SK-N-SH (cell line): ENCODE results near the gene SLC35G1.

Experiments
- CTCF ChIP-seq: fragments of 200-600 bp; sonication (generic); IDR thresholded peaks from 2 replicates; pipeline ENCODE4 v1.6.1; 2017; ENCODE audit warnings: antibody characterized with exemption, mild to moderate bottlenecking, moderate library complexity
- EP300 ChIP-seq, 2 experiments: IDR thresholded peaks; 2 replicates each; pipeline versions ENCODE4 v1.4.0 to v1.6.1; 2012; ENCODE audit warnings: borderline replicate concordance in 1 of 2, low read depth in 1 of 2, low read length in 1 of 2
- GABPA ChIP-seq: IDR thresholded peaks from 2 replicates; pipeline ENCODE4 v1.4.0; 2012; ENCODE audit warnings: low read depth, mild to moderate bottlenecking
- NFIC ChIP-seq: IDR thresholded peaks from 2 replicates; pipeline ENCODE4 v1.4.0; 2012; ENCODE audit warnings: borderline replicate concordance
- RAD21 ChIP-seq: IDR thresholded peaks from 2 replicates; pipeline ENCODE4 v1.6.1; 2012; ENCODE audit warnings: mild to moderate bottlenecking, low read length
- USF2 ChIP-seq: fragments of 150-350 bp; IDR thresholded peaks from 2 replicates; pipeline ENCODE4 v1.6.1; 2017; ENCODE audit warnings: antibody characterized with exemption, low read length, low read depth, borderline replicate concordance
- TF ChIP-seq, protein P1 (sequence below): fragments of 150-350 bp; IDR thresholded peaks from 2 replicates; pipeline ENCODE4 v1.6.1; 2016; ENCODE audit warnings: mild to moderate bottlenecking, low read depth, low read length

DNA sequence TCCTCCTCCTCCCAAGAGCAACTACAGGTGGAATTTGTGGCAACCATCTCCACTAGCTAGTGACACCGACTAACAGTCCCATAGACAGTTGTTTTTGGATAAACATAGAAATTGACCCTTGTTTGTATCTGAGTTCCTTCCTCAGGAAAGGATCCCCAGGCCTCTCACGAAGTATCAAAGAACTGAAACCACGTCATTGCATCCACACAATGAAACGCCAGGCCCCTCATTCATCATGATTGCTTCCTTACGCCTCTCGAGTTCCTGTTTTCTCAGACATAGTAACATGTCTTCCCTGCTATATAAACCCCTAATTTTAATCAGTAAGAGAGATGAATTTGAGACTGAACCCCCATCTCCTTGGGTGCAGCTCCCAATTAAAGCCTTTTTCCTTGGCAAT lies 18.1 kb downstream of the SLC35G1 start:
- no peak for TF ChIP-seq CTCF
- TF ChIP-seq, protein P1, sequence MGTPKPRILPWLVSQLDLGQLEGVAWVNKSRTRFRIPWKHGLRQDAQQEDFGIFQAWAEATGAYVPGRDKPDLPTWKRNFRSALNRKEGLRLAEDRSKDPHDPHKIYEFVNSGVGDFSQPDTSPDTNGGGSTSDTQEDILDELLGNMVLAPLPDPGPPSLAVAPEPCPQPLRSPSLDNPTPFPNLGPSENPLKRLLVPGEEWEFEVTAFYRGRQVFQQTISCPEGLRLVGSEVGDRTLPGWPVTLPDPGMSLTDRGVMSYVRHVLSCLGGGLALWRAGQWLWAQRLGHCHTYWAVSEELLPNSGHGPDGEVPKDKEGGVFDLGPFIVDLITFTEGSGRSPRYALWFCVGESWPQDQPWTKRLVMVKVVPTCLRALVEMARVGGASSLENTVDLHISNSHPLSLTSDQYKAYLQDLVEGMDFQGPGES, result no peak
- no peak for TF ChIP-seq USF2
- TF ChIP-seq RAD21, result no peak
- no peak for TF ChIP-seq NFIC
- no peak for TF ChIP-seq EP300 (IDR thresholded peaks at IDR 0.05; ENCODE audit: borderline replicate concordance in 1 of 2, low read depth in 1 of 2, low read length in 1 of 2)
- TF ChIP-seq GABPA, result no peak
